ENCODE results near the gene ARHGAP44.

DNA sequence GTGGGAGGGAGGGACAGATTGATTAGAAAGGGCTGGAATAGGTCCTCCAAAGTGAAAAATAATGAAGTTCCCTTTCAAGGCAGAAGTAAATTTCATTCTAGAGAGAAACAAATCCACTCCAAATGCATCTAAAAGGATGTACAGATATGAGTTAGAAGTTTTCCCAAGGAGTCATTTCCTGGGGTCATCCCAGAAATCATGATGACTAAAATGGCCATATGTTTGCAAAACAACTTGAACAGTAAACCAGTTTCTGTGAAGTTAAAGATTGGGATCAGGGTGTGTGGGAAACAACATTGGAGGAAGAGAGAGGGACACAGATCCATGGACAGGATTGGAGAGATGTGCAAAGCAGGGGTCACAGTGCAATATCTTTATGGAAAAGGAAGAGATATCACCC, 32.5 kb upstream of the ARHGAP44 start:
- TF ChIP-seq, protein P1, sequence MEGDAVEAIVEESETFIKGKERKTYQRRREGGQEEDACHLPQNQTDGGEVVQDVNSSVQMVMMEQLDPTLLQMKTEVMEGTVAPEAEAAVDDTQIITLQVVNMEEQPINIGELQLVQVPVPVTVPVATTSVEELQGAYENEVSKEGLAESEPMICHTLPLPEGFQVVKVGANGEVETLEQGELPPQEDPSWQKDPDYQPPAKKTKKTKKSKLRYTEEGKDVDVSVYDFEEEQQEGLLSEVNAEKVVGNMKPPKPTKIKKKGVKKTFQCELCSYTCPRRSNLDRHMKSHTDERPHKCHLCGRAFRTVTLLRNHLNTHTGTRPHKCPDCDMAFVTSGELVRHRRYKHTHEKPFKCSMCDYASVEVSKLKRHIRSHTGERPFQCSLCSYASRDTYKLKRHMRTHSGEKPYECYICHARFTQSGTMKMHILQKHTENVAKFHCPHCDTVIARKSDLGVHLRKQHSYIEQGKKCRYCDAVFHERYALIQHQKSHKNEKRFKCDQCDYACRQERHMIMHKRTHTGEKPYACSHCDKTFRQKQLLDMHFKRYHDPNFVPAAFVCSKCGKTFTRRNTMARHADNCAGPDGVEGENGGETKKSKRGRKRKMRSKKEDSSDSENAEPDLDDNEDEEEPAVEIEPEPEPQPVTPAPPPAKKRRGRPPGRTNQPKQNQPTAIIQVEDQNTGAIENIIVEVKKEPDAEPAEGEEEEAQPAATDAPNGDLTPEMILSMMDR (IDR thresholded peaks at IDR 0.05) = no peak
- TF ChIP-seq POLR2A (IDR thresholded peaks at IDR 0.05) (no peak), POLR2AphosphoS5 (IDR thresholded peaks at IDR 0.05) (no peak), EP300 (IDR thresholded peaks at IDR 0.05) (no peak)

Data from stomach (tissue), 4 donors.